NCI-H510A treated with DMSO at 0.1 percent for 48 hours (cell line): Measurements from ENCODE around the gene LDLRAD2.

Experiments used
- DNase-seq: peaks from one replicate; lab custom pipeline; 2025; lab: John Stamatoyannopoulos, UW

The LDLRAD2 gene

DNA sequence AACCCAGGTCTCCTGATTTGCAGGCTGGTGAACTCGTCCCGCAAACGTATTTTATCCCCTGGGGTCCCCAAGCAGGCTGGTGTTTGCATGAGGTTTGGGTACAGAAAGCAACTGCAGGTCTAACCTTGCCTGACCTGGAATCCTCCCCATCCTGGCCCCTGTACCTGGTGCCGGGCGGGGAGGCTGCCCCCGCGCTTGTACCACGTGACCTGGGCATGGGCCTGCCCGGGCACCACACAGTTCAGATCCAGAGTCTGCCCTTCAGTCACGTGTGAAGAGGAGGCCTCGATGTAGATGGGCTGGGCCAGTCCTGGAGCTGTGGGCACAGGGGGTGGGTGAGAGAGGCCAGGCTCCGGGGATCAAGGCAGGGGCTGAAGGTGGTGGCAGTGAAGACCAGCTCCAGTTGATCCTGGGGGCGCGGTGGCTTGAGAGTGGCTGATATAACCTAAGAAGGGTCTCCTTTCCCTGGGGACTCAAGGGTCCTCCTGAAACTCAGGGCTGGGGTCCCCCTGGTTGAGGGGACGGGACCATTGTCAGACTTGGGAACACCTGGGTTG lies 30.6 kb downstream of the LDLRAD2 start:
- no peak for DNase-seq

DNA sequence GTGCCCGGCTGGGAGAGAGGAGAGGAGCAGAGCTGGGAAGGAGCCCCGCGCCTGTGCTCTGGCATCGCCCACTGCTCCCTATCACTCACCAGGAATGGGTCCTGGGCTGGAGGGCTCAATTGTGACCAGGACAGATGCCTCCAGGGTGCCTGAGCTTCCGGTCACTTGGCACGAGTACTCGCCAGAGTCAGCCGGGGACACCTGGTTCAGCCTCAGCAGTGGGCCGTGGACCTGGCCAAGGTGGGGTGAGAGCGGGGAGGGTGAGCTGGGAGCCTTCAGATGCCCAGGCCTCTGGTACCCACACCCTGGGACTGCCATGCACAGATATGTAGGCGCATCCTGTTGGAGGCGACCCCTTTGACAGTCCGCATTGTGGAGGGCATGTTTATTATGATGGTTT lies 31.1 kb downstream of the LDLRAD2 start:
- no peak for DNase-seq

DNA sequence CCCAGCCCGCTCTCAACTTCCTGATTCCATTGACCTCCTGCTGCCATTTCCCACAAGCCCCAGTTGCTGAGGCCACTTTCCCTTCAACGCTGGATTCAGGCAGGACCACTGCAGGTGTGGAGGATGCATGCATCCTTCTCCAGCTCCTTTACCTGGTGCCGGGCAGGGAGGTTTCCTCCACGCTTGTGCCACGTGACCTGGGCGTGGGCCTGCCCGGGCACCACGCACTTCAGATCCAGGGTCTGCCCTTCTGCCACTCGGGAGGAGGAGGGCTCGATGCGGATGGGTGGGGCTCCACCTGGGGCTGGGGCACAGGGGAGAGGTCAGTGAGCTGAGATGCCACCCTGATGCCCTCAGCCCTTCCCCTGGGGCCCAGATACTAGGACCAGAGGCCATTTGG lies 31.9 kb downstream of the LDLRAD2 start:
- DNase-seq, result no peak

DNA sequence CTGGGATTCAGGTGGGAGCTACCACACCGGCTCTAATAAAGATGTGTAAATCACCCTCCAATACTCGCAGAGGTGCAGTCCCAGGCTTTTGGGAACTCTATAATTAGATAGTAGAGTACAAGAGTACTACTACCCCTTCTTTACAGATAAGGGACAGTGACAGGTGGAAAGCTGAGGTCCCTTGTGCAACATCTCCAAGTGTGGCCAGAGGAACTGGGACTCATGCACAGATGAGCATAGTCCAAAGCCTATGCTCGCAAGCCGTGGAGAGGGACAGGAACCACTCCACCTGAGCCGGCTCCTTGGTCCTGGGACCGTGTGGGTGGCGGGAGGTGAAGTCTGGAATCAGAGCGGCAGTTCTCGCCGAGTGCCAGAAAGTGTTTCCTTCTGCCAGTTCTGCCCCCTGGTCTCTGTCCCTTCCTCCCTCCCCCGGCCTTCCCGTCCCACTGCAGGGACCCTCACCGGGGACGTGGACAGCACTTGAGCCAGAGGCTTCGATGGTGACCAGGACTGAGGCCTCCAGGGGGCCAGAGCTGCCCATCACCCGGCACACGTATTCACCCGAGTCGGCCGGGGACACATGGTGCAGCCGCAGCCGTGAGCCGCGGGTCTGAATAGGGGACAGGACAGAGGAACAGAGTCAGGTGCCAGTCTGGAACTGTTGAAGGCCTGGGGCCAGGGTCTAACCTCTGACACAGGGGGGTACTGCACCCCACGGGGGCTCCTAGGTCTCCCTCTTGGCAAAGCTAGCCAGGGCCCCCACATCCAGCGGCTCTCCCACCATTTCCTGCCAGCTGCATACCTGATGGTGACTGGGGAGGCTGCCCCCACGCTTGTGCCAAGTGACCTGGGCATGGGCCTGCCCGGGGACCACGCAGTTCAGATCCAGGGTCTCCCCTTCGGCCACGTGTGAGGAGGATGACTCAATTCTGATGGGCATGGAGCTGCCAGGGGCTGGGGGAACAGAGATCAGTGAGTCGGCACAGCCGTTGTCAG lies 33.9 kb downstream of the LDLRAD2 start:
- DNase-seq, result no peak

DNA sequence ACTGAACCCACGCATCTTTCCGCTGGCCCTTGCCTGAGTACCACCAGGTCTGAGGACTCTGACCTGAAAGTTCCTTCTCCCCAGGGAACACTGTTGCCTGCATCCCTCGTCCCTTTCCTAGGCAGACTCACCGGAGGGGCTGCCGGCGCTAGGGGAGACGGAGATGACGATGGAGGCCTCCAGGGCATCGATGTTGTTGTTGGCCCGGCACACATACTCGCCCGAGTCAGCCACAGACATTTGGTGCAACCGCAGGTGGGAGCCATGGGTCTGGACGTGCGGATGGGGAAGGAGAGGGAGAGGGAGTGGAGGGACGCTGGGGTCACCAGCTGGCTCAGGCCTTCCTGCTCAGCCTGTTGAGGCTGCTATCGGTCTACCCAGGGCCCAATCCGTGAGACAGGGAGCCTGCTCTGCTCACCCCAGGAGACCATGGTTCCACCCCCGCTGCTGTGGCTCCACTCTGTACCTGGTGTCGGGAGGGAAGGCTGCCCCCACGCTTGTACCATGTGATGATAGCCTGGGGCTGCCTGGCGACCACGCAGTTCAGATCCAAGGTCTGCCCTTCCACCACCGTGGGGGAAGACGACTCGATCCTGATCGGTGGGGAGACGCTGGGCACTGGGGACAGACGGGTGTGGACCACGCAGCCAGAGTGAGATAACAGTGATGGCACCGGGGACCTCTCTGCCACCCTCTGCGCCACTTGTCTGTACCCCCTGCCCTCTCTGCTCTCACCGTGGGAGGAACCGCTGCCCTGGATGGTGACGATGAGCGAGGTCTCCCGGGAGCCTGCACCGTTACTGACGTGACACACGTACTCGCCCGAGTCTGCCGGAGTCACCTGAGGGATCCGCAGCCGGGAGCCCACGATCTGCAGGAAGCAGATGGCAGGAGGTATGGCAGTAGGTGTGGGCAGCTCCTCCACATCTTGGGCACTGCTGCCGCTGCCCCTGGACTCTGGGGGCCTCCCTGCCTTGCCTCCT lies 35.4 kb downstream of the LDLRAD2 start:
- no peak for DNase-seq

DNA sequence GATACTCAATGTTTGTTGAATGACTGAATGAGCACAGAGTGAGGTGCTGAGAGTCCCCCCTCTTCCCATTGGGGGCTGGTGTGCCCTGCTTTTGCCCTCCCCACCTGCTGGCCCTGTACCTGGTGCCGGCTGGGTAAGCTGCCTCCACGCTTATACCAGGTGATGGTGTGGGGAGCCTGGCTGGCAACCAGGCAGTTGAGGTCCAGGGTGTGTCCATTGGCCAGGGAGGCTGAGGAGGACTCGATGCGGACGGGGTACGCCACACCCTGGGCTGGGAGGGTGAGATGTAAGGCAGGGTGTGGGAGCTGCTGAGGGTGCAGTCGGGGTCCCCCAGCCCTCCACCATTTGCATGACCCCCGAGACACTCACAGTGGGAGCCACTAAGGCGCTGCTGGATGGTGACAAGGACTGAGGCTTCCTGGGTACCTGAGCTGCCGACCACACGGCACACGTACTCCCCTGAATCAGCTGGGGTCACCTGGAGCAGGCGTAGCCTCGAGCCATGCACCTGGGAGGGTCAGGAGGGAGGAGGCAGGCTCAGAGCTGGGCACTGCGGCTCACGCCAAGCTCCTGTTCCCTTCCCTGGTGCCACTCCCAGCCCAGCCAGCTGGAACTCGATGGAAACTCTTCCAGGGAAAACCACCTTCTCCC lies 36.6 kb downstream of the LDLRAD2 start:
- DNase-seq, result no peak

DNA sequence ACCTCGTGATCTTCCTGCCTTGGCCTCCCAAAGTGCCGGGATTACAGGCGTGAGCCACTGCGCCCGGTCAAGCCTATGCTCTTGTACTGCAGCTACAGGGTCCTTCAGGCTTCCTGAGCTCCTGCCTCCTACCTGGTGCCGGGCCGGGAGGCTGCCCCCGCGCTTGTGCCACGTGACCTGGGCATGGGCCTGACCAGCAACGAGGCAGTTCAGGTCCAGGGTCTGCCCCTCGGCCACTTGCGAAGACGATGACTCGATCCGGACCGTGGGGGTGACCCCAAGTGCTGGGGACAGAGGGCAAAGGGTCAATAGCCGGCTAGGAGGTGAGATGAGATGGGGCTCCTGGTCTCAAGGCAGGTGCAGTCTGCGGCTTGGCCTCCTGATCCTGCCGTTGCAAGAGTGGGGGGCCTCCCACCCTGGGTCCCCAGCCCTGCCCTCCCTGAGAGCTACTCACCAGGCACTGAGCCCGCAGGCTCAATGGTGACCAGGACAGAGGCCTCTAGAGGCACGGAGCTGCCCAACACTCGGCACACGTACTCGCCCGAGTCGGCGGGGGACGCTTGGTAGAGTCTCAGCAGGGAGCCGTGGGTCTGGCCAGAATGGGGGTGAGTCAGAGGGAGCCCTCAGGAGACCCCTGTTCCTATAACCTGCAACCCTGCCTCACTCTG lies 38.0 kb downstream of the LDLRAD2 start:
- DNase-seq, result no peak

DNA sequence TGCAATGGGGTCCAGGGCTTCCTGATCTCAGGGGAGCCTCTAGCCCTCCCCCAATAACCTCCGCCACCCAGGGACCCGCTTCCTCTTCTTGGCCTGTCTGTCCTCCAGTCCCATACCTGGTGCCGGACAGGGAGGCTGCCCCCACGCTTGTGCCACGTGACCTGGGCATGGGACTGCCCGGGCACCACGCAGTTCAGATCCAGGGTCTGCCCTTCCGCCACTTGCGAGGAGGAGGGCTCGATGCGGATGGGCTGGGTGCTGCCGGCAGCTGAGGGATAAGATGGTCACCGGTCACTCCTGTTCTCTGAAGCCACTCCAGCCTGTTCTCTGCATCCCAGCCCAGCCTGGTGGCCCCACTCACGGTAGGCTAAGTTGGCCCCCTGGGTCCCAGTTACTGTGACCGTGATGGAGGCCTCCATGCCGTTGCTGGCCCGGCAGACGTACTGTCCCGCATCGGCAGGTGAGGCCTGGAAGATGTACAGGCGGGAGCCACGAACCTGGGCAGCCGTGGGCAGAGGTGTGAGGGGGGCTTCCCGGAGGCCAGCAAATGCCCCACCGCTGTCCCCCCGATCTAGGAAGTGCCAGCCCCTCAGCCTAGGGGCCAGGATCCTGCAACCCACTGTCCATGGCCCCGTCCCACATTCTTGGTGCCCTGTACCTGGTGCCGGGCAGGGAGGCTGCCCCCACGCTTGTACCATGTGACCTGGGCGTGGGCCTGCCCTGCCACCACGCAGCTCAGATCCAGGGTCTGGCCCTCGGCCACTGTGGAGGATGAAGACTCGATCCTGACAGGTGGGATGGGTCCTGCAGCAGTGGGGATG lies 39.6 kb downstream of the LDLRAD2 start:
- no peak for DNase-seq

DNA sequence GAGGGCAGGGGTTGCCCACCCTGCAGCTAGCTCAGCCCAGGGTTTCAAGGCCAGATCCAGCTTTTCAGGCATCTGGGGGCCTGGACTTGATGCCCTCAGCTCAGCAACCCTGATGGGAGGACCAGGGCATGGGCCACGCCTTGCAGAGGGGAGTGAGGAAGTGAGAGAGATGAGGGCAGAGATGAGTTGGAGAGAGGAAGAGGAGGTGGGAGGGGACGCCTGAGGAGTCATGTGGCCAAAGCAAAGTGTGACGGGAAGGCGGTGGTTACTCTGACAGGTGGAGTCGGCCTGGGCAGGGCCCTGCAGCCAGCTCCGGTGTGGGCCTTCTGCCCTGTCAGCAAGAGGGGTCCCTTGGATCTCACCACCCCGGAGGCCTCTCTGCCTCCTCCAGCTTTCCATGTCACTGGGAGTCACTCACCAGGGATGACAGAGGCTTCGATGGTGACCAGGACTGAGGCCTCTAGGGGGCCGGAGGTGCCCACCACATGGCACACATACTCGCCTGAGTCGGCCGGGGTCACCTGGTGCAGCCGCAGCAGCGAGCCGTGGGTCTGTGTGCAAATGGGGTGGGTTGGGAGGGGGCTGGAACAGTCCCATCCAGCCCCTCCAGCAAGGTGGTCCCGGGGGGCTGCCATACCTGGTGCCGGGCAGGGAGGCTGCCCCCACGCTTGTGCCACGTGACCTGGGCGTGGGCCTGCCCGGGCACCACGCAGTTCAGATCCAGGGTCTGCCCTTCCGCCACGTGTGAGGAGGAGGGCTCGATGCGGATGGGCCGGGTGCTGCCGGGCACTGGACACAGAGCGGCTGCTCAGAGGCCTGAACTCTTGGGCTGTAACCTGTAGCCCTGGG lies 40.4 kb downstream of the LDLRAD2 start:
- no peak for DNase-seq

DNA sequence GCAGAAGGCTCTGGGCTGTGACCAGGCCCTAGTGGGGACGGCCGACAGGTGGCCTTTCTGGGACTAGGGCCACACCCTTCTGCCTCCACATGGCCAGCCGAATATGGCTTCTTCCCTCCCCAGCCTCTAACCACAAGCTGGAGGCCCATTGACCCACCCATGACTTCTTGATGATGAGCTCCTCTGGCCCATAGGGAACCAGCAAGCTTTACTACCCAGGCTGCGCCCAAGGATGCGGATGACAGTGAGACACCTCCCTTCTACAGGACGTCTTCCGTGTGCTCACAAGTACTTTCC lies 41.0 kb downstream of the LDLRAD2 start:
- no peak for DNase-seq

DNA sequence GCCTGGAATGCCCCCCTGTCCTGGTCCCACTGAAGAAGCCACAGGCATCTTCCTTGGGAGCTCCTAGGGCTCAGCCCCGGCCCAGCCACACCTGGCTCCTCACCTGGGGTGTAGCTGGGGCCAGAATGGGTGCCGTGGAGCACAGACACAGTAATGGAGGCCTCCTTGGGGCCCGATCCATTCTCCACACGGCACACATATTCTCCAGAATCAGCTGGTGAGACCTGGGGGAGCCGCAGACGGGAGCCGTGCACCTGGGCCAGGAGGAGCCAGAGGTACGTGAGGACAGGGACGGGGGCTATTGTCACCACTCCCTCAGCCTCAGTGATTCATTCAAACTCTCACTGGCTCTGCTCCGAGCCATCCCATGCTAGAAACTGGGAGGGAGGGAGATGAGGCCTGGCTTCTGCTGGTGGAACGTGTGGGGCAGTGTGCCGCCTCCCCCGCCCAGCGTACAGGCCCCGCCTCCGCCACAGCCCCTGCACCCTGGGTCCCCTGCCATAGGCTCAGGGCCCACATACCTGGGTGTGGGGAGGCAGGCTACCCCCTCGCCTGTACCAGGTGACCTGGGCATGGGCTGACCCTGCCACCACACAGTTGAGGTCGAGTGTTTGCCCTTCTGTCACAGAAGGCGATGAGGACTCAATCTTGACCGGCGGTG lies 42.2 kb downstream of the LDLRAD2 start:
- no peak for DNase-seq

DNA sequence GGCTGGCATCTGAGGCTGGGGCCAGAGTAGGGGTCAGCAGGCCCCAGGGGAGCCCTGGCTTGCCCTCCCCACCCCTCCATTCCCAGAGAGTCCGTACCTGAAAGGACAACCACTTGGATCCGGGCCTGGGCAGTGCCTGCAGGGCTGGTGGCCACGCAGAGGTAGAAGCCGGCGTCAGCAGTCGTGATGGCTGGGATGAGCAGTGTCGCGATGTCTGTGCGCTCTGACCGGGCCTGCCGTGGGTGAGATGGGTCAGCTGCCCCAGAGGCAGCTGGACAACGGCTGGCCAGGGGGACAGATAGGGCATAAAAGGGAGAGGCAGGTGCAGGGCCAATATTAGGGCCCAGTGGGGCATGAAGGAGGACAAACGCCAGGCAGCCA lies 42.7 kb downstream of the LDLRAD2 start:
- no peak for DNase-seq

DNA sequence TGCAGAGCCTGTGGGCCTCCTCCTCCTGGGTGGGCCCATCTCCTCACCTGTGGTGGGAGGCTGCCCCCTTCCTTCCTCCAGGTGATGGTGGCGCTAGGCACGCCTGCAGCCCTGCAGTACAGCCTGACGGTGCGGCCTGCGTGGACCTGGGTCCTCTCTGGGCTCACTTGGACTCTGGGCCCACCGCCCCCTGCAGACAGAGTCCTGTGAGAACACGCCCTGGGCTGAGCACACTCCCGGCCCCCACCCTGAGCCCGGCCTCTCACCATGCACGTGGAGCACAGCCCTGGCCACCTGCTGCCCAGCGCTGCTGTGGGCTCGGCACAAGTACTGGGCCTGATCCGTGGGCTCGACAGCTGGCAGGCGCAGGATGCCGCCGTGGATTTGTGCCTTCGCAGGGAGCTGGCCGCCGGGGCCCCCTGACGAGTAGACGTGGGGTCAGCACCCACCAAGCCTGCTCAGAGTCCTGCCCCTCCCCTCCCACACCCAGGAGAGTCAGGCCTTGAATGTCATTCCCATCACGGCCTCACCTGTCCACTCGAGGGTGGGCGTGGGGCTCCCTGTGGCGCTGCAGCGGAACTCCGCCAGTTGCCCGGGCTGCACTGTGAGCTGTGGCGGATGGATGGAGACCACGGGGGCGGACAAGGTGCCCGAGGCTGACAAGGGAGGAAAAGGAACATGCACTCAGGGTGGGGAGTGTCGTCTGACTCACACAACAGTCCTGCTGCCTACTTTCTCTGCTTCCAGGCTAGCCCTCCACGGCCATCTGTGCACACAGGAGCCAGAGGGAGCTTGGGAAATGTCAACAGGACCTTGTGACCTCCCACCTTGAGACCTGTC lies 43.4 kb downstream of the LDLRAD2 start:
- DNase-seq, result no peak

DNA sequence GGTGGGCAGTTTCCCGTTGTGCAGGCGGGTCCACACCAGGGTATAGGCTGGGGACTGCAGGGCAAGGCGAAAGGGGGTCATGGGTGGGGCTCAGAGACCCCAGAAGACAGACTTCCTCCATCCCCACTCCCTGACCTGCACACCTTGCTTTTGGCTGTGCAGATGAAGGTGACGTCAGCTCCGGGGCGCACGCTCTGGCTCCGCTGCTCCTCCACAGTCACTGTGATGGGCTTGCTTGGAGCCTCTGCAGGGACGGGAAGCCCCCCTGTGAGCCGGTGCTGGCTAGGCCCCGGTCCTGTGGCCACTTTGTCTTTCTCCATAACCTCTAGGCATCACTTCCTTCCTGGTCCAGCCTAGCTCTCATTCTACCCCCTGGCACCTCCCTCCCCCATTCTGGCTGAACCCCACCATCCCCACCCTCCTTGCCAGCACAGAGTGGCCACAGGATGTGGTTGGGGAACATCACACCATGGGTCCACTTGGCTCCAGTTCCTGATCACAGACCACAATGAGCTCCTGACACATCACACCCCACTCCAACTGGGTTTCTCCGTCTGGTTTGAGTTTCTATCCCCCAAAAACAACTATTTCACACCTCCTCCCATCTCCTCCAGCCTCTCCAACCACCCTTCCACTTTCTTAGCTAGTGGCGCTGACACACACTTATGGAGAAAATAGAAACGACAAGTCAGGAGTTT lies 45.2 kb downstream of the LDLRAD2 start:
- no peak for DNase-seq

DNA sequence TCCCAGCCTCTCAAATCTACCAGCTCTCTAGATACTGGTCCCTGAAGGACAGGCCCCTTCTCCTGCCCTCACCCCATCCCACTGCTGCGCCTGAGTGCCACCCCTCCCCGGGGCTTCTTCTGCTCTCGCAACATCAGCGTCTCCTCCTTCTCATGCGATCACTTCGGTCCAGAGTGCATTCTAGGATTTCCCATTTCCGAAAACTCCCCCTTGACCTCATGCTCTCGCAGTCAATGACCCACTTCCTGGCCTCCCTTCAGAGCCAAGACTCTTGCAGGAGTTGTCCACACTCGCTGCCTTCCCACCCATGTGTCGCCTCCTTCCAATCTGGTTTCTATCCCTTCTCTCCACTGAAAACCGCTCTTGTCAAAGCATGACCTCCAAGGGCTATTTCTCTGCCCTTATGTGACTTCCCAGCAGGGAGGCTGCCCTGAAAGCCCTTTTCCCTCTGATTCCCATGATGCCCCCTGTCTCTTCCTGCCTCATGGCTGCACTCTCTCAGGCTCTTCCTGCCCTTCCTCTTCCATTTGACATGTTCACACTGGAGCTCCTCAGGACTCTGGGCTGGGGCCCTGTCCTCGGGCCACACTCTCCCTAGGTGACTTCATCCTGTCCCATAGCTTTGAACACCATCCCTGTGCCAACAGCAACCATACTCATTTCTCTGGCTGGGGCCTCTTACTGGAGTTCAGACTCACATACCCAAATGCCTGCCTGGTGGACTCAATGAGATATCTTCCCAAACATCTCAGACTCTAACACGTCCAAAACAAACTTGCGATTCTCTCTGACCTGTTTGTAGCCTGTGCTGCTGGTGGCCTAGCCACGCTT lies 46.0 kb downstream of the LDLRAD2 start:
- no peak for DNase-seq

DNA sequence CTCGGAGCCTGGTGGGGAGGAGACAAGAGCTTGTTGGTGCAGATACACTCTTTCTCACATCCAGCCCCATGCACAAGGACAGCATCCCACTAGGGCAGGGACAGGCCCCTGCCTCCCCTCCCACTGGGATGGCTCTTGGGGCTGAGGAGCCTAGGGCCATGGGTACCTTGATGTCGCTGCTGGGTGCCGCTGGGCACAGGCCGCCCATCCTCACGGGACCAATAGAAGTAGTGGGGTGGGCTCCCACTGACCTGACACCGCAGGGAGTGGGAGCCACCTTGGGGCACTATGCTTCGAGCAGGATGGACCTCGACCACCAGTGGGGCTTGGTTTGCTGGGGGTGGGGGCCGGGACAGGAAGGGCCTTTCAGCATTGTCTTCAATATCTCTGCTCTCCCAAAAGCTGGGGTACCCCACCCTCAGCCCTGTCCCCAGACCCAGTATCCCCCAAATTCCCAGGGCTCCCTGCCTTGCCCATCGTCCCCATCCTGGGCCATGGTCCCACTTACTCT lies 47.7 kb downstream of the LDLRAD2 start:
- no peak for DNase-seq
